Occipital lobe (tissue), 2 donors: ENCODE results near the gene NME4. TPM values are rescaled to one million over a fixed set of nuclear protein-coding genes. Genes with fewer than 3 reads are reported as not detected.
"Not testable (repeated sequence)": the region's sequence is repeated elsewhere in the genome, so short reads cannot be mapped to it uniquely, and the experiment has no call there.

Experiments
- DNase-seq: peaks from one replicate; lab custom pipeline; 2025; lab: John Stamatoyannopoulos, UW
- total RNA-seq: library from RNA; depleted of rRNA; stranded (reverse); fragments of >200 nt; gene quantifications from one replicate; pipeline ENCODE4 v1.2.3, GENCODE V29; 2014

The NME4 gene
- total RNA-seq, result 15.4 TPM

GRCh38 chr16:397135-397661, at the start of gene NME4:
TSS of gene NME4 (plus strand) at chr16:397199. CDS start at chr16:397223, 24 bp downstream.
- DNase-seq, result no peak

DNA sequence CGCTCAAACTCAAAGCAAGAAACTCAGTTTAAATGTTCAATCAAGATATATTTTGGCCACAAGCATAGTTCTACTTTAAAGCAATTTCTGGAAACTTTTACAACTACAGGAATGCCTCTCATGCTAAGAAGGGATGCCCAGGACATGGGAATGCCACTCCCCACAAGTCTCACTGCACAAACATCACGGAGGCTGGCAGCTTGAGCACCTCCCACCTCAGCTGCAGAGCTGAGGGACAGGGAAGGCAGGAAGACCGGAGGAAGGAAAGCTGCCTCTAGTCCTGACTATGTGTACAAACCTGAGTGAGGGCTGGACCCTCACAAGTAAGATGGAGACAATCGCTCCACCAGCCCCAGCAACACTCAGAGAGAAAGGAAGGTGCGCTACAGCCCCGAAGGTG, 49.8 kb upstream of the NME4 start:
- no peak for DNase-seq

DNA sequence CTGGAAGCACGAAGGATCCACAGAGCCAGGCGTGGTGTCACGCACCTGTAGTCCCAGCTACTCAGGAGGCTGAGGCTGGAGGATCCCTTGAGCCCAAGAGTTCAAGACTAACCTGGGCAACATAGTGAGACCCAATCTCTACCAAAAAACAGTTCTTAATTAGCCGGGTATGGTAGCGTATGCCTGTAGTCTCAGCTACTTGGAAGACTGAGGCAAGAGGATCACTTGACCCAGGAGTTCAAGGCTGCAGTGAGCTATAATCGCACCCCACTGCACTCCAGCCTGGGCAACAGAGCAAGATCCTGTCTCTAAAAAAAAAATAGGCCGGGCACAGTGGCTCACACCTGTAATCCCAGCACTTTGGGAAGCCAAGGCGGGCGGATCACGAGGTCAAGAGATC, 48.5 kb upstream of the NME4 start:
- not testable (repeated sequence) for DNase-seq

DNA sequence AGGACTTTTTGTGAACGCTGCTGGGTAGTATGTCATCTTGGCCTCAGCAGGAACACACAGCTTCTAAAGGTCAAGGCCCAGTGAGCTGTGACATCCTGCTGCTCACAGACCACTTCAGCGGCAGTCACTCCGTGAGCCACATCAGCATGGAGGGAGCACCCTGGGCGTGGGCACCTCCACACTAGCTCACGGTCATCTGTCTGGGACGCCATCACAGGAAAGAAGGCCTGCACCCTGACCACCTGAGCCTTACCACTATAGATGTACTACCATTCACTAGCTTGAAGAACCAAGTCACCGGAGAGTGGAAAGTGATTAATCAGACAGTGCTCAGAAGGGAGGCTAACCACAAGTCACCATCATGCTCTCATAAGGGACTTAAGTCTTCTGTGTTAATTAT, 47.8 kb upstream of the NME4 start:
- no peak for DNase-seq

DNA sequence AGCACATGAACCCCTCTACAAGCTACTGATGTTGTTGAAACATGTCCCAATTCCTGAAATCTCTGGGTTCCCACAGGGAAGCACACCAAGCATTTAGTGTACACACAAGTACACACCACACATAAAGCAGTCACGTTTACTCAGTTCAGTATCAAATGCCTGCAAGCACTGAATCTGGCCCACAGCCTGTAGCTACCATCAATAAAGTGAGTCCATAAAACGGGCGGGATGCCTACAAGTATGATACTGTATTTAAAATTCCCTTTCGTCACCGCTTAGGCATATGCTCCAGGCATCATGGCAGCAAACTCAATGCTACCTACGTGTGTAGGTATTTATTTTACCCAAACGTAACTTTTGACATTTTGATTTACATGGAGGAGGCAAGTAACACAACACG, 46.8 kb upstream of the NME4 start:
- DNase-seq, result no peak

DNA sequence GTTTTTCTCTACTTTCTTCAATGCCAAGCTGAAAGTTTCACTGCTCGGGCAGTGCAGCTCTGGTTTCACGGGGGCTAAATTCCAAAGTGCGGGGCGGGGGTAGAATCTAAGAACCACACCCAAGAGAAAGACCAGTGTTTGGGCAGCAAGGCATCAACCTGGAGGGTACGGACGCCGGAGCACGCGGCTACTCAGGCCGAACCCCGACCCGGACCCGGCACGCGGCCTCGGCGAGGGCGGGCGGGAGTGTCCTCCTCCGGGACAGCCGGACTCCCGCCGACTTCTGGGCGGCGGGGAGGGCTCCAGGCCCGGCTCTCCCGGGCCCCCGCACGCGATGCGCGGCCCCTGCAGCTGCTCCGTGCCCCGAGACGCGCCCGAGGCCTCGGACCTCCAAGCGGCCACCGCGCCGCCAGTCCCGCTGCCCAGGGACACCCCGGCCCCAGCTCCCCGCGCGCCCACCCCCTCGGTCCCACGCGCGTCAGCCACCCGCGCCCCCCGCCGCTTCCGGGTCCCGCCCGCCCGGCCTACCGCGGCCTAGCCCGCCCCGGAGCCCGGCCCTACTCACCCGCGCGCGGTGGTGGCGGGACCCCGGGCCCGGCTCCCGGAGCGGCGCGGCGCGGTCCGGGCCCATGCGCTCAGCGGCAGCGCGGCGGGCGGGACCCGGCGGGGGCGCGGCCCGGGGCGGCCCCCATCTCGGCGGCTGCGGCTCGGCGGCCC, 45.0 kb upstream of the NME4 start:
- no peak for DNase-seq

- peak; percentile 99 for DNase-seq
These were observed 44.2 kb upstream of the NME4 start, which contains the start of gene AXIN1 for GRCh38 chr16:352547-353403. TSS of gene AXIN1 (minus strand) at chr16:352723. CDS start at chr16:347025, 5,698 bp downstream.

DNA sequence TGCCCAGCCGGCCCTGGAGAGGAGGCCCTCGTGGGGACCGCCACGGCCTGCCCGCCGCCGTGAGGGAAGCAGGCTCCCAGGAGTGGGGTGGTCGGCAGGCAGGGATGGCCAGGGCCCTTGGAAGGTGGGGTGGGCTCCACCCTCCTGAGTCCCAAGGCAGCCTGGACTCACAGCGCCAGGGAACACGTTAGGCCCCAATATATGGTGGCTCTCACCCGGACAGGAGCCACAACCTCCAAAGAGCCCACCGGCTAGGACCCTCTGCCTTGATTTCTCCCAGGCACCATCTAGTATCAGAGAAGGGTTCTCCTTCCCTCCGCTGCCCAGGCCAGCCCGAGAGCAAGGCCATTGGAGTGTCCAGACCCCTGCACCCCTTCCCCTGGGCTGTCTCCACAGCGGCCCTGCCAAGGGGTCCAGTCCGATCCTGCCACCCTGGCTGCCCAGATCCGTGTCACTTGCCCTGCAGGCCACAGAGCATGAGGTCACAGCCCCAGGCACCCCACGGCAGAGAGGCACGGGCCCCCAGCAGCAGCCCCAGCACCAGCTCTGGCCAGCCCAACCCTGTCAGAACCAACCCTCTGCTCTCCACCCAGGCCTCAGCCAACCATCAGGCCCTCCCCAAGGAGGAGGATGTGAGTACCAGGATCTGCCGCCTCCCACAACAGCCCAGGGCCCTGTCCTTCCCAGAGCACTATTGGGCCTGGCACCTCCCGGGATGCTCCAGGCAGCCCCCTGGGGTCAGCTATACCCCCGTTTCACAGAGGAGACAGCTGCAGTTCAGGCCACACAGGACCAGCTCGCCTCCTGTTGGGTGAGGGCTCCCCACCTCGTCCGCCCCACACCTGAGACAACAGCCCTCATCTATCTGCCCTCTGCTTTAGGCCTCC, 43.4 kb upstream of the NME4 start:
- no peak for DNase-seq

- DNase-seq, result no peak
These were observed 42.6 kb upstream of the NME4 start for GRCh38 chr16:354291-354881.

DNA sequence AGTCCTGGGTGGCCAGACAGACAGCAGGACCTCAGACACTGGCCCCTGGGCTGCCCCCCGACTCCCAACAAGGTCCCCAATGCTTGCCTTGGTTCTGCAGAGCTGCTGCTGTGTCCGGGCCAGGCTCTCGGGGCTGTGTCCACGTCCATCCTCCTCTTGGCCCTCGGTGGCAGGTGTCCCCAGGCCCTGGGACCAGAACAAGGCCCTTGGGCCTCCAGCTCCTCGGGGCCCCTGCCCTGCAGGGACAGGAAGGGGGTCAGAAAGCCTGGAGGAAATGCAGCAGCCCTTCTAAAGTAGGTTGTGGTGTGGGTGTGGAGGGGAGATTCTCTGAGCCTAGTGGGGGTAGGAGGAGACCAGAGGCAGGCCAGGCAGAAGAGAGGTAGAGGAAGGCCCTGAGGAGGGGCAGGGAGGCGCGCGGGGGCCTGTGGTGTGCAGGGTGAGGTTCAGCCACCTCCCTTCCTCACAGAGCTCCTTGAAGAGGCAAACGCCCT, 42.0 kb upstream of the NME4 start:
- DNase-seq, result no peak

- no peak for DNase-seq
These were observed 40.3 kb upstream of the NME4 start for GRCh38 chr16:356741-357140.

DNA sequence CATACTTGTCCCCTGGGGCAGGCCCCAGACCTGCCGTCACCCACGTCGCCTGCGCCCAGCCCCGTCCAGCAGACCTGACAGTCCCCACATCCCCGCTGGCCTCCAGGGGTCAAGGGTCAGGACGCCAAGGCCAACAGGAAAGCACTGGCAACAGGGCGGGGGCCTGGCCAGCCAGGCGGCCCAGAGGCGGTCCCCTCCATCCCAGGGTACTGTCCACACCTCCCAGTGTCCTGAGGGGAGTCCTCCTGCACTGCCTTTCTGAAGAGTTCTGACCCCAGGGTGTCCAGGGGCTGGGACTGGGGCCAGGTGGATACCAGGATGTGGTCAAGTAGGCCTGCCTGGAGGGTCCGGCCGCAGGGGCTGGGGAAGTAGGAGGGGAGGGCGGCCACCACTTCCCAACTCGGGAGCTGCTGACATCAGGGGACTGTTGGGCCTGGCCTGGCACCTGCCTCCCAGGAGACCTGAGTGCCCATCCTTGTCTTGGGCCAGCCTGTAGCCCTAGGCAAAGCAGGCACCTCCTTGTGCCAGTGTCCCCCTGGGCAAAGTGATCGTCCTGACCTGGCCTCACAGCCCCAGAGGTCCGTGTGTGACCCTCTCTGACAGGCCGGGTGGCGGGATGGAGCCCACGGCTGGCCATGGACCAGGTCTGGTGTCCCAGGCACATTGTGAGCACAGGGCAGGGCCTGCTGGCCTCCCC, 37.8 kb upstream of the NME4 start:
- DNase-seq, result no peak

- no peak for DNase-seq
These were observed 36.9 kb upstream of the NME4 start for GRCh38 chr16:359871-360697.

DNA sequence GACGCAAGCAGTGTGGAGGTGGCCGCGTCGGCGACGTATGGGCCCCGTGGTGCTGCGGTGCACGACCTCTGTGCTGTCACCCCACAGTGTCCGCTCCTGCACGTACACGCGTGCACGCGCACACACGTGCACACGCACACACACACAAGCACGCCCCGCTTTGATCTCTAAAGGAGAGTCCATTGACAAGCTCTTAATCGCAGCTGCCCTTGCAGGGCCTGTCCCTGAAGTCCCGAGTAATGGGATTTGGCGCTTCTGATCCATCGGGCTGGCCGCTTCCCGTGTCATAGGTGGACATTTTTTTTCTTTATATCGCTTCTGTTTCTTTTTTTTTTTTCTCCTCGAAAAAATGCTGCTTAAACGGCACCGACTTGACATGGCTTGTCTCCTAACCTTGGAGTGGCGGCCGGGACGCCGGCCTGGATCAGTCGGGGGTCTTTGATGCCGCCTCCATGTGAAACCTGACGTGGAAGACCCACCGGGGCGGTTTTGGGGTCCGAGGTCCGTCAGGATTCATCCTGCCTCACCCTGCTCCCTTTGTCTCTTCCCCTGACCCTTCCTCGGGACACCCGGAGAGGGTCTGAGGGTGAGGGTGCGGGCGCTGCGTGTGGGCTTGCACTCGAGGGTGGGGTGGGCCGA, 36.2 kb upstream of the NME4 start:
- no peak for DNase-seq

DNA sequence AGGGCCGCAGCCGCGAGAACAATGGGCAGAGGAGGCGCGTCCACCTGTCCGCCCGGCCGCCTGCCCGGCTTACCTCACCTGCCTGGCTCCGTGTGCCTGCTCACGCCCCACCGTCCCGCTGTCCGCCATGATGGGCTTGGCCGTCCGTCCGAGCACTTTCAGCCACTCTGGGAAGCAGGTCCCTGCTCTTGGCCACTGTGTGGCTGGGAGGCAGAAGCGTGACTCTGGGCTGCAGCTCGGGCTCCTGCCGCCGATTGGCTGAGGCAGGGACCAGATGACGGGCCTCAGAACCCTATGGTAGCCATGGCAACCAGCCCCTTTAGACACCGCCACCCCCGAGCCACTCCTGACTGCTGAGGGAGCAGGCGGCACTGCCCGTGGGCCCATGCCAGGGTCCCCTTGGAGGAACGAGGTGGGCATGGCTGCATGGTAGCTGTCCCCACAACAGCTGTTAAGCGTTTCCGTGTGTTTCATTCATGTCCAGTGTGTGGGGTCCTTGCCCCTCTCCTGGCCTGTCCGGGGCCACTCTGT, 35.6 kb upstream of the NME4 start:
- peak; percentile 55 for DNase-seq

GRCh38 chr16:361872-362701, 34.9 kb upstream of the NME4 start:
- DNase-seq, result peak; percentile 53

DNA sequence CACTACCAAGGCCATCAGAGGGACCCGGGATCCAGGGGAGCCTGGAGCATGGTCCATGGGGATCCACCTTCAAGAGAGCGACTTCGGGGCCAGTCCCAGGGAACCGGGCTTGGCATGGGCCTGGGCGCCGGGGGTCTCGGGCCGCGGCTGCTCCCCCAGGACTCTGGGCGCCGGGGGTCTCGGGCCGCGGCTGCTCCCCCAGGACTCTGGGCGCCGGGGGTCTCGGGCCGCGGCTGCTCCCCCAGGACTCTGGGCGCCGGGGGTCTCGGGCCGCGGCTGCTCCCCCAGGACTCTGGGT, 34.3 kb upstream of the NME4 start:
- not testable (repeated sequence) for DNase-seq
